GM21367 (cell line): ENCODE measurements around the gene LCE3D.
"Not testable (repeated sequence)": the region's sequence is repeated elsewhere in the genome, so short reads cannot be mapped to it uniquely, and the experiment has no call there.

Experiments used
- ATAC-seq: cut with Tn5 transposase; IDR thresholded peaks from one replicate; pipeline ENCODE4 v1.9.1; 2021; ENCODE audit not compliant: unreplicated experiment

LCE3D gene, protein sequence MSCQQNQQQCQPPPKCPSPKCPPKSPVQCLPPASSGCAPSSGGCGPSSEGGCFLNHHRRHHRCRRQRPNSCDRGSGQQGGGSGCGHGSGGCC

GRCh38 chr1:152580433-152580832, at the start of gene LCE3D:
TSS of gene LCE3D (minus strand) at chr1:152580516. CDS start at chr1:152579936, 580 bp downstream.
- ATAC-seq = no peak

DNA sequence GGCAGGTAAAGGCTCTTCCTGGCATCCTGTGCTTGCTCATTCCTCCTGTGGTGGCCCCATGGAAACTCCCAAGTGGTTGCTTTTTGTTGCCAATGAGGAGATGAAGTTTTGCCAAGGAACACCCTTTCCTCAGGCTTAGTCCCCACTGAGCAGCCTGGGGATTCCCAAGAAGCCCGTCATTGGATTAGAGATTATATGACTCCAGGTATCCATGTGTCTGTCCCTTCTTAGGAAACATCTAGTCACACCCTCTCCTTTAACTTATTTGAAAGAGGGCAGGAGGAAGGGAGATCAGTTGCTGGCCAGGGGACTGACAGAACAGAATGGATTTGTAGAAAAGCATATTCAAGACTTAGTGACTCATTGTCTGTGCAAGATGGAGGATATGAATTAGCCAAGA, 46.4 kb upstream of the LCE3D start:
- ATAC-seq = no peak

- no peak for ATAC-seq
These were observed 43.0 kb upstream of the LCE3D start for GRCh38 chr1:152623203-152623844.

DNA sequence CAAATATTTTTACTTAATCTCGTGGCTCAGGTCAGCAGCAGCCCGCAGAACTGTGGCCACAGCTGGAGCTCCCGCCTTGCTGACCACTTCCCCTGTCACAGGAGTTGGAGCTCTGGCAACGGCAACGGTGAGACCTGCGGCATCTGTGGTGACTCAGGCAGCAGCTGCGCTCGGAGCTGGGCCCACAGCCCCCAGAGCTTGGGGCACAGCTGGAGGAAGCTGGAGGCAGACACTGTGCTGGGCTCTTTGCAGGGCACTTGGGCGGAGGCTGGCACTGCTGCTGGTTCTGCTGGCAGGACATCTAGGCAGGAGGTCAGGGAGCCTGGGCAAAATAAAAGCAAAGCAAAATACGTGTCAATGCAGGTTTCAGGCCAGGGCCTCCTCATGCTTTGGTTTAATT, 42.5 kb upstream of the LCE3D start, which contains the start of gene LCE3A:
TSS of gene LCE3A (minus strand) at position 301 of the 400 bp plus-strand sequence. CDS start at position 301, 0 bp downstream.
- no peak for ATAC-seq

DNA sequence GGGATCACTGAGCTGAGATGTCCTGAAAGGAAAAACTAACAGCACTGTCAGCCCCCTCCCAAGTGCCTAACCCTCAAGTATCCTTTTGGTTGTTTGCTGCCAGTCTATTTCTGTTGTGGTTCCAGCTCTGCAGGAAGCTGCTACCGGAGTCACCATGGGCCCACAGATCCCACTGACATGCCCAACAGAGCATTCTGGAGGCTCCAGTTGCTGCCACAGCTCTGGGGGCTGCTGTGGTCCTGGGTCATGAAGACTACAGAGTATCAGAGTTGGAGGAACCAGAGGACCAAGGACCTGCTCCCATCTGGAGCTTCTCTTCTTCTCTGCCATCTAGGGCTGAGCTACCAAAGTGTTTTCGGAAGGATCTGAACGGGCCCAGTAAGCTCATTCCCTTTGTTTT, 41.7 kb upstream of the LCE3D start:
- no peak for ATAC-seq

GRCh38 chr1:152613511-152613910, 33.2 kb upstream of the LCE3D start, which contains the start of gene LCE3B:
TSS of gene LCE3B (plus strand) at chr1:152613811. CDS start at chr1:152613811, 0 bp downstream.
- ATAC-seq = no peak

DNA sequence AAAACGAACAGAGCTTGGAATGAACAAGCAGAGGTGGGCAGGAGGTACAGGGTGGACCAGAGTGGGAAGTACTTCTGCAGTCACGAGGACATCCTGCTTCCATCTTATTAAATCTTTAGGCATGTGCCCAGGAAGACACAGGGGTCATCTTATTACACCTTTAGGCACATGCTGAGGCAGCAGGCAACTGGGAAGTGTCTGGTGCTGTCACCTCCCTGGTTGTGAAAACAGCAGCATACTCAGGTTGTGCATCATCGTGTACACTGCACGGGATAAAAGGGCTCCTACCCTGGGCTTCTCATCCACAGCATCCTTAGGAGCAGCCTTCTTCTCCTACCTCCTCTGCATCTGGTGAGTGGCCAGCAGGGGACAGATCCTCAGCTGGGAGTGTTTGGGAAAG, 19.6 kb upstream of the LCE3D start, which contains the start of gene LCE3C:
TSS of gene LCE3C (plus strand) at position 301 of the 400 bp plus-strand sequence. CDS start 498 bp downstream, outside the sequence.
- no peak for ATAC-seq

DNA sequence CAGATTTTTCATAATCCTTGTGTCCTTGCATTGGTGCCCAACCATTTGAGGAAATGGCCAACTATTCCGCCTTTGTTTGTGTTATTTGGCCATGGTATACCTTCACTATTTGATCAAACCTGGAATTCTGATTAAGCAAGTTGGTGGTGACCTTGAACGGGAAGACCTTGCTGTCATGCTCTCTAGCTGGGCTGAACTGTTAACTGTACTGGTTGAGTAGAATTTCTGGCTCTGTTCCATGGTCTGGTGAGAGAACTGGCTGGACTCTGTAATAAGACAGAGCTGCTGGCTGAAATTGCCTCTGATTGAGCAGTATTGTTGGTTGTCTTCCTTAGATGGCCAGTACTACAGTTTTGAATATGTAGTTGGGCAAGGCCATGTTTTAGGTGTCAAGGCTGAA, 16.7 kb upstream of the LCE3D start:
- ATAC-seq = no peak

- no peak for ATAC-seq
These were observed 5.3 kb upstream of the LCE3D start for GRCh38 chr1:152585586-152585985.

DNA sequence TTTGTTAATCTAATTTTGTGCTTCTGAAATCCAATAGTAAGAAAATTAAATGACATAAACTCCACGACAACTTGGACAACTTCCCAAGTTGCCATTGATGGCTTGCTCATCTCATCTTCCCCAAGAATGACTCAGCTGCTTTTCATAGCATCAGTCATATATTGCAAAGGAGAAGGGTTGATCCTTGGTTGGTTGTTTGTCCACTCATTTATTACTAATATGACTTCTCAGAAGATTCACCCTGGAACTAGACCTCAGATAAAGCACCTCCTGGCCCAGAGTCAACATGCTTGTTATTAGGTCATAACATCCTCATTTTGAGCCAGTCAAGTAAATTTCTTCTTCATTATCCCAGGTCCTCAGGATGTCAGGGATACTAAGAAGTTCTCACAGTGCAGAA, 2.3 kb upstream of the LCE3D start:
- ATAC-seq = no peak

- ATAC-seq = not testable (repeated sequence)
These were observed 790 bp downstream of the LCE3D start for GRCh38 chr1:152579526-152579925.

DNA sequence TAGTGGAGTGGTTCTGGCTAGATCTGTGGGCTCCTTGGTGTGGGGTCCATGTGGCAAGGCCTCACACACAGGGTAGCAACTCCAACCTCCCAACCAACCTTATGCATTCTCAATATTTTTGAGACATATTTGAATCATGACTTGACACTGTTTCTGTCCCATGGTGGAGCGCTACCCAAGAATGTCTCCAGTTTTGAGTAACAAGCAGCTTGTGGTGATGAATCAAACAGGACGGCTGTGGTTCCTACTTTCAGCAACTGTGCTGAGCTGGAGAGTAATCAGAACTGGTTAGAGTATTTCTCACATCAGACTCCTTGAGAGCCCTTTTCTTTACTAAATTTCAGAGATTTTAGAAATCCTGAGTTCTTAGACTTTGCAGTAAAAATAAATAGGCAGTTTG, 3.1 kb downstream of the LCE3D start:
- no peak for ATAC-seq

GRCh38 chr1:152566681-152567080, 13.6 kb downstream of the LCE3D start, which contains the start of gene LCE3E:
TSS of gene LCE3E (minus strand) at chr1:152566780. CDS start at chr1:152566208, 572 bp downstream.
- no peak for ATAC-seq

DNA sequence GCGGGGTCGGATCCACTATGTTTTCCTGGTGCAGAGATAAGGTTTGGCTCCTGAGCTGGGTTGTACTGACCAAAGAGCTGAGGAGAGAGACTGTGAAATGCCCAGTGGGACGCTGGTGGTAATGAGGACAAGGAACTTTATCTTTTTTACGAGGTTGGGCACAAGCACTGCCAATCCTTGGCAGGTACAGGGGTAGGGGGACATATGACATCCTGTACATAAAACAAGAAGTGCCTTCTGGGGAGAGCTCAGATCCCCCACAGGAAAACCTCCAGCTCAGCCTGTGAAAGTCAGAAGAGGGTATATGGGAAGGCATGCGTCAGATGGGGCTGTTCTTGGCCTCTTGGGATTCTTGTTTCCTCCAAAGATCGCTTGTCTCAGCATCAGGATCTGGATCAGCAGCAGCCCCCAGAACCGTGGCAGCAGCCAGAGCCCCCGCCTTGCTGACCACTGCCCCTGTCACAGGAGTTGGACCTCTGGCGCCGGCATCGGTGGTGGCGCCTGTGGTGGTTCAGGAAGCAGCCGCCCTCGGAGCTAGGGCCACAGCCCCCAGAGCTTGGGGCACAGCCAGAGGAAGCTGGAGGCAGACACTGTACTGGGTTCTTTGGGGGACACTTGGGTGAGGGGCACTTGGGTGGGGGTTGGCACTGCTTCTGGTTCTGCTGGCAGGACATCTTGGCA, 14.6 kb downstream of the LCE3D start:
- no peak for ATAC-seq

DNA sequence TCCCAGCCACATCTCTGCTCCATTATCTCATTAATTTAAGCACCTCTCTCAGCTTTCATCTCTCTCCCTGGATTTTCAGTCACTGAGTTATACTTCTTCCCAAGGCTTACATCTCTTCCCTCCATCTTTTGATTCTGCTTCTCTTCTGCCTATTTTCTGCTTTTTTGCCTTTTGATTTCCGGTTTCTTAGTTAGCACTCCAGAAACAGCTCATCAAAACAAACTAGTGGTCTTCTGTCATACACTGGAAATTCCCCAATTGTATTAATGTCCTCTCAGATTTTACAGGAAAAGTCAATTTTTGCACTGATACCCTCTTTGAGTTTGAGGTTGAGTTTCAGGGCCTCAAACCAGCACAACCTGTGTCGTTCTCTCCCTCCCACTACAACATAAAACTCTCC, 15.2 kb downstream of the LCE3D start:
- no peak for ATAC-seq

DNA sequence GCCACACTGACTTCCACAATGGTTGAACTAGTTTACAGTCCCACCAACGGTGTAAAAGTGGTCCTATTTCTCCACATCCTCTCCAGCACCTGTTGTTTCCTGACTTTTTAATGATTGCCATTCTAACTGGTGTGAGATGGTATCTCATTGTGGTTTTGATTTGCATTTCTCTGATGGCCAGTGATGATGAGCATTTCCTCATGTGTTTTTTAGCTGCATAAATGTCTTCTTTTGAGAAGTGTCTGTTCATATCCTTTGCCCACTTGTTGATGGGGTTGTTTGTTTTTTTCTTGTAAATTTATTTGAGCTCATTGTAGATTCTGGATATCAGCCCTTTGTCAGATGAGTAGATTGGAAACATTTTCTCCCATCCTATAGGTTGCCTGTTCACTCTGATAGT, 32.0 kb downstream of the LCE3D start:
- ATAC-seq = not testable (repeated sequence)

DNA sequence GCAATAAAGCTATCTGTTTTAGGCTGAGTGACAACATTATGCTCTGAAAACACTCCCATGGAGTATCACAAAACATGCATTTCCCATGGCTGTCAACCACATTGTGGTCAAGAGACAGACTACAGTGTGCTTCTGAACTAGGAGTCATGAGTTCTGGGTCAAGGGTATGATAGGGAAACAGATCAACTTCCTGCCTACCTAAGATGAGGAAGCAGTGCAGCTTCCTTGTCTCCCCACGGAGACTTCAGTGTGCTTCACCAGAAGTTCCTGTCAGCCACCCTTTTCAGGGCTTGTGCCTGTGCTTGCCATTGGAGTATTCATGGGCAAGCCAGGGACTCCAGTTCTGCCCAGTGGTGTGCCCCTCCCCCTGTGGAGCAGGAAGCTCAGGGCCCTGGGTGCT, 33.6 kb downstream of the LCE3D start:
- ATAC-seq = no peak

GRCh38 chr1:152543820-152544219, 36.5 kb downstream of the LCE3D start:
- ATAC-seq = no peak

GRCh38 chr1:152539901-152540300, 40.4 kb downstream of the LCE3D start:
- no peak for ATAC-seq

- ATAC-seq = no peak
These were observed 42.8 kb downstream of the LCE3D start for GRCh38 chr1:152537496-152537895.

DNA sequence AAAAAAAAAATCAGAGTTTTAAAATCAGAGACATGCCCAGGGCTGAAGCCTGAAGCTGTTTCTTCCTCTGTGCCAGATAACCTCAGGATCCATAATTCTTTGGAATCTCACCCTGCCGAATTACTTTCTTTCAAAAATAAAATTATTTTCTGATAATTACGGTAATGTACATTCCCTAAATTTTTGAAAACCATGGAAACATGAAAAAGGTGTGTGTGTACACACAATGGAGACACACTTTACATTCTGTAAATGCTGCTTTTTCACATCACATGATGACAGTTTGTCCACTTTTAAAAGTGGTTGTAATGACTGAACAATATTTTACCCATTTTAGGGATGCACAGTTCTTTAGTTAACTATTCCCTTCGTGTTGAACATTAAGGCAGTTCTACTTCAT, 44.5 kb downstream of the LCE3D start:
- ATAC-seq = no peak

GRCh38 chr1:152533327-152533938, 46.9 kb downstream of the LCE3D start:
- ATAC-seq = no peak
